A673 (cell line): ENCODE results near the gene ZDHHC8. TPM values are rescaled to one million over a fixed set of nuclear protein-coding genes. Genes with fewer than 3 reads are reported as not detected.

Source experiments
- BruUV-seq: library from RNA; stranded (reverse); fragments of 400-500 nt; replicated peaks from 2 replicates; lab custom pipeline; 2021; lab: Mats Ljungman, UMichigan
- CTCF ChIA-PET: fragments of 300-600 bp; sonication (Branson Sonifier 250); formaldehyde crosslinking; loops from one replicate; lab custom pipeline; 2022; ENCODE audit warnings: antibody characterized with exemption; lab: Charles Lee
- POLR2A ChIA-PET: fragments of 300-600 bp; sonication (Branson Sonifier 250); formaldehyde crosslinking; loops from one replicate; lab custom pipeline; 2022; ENCODE audit warnings: antibody characterized with exemption; ENCODE audit not compliant: low non-redundant PET; lab: Charles Lee
- DNase-seq: peaks from one replicate; pipeline ENCODE4 v3.0.0-alpha.2; 2015; ENCODE audit warnings: low spot score
- H3K27ac ChIP-seq: fragments of 200-600 bp; sonication (generic); 2 replicates; pipeline ENCODE4 v1.5.1; 2016; ENCODE audit warnings: mixed run types, low read depth, mild to moderate bottlenecking, mixed read lengths, antibody characterized with exemption, low read length; ENCODE audit not compliant: poor library complexity, severe bottlenecking
- H3K27me3 ChIP-seq: fragments of 200-600 bp; sonication (generic); replicated peaks from 2 replicates; pipeline ENCODE4 v1.6.1; 2017; ENCODE audit warnings: mixed run types, low read depth, mild to moderate bottlenecking, mixed read lengths, antibody characterized with exemption, low read length; ENCODE audit not compliant: insufficient read depth, poor library complexity
- H3K36me3 ChIP-seq: fragments of 200-600 bp; sonication (generic); 2 replicates; pipeline ENCODE4 v1.6.1; 2016; ENCODE audit warnings: mixed run types, mild to moderate bottlenecking, mixed read lengths, antibody characterized with exemption, low read length; ENCODE audit not compliant: insufficient read depth, poor library complexity, severe bottlenecking
- H3K4me1 ChIP-seq: fragments of 200-600 bp; sonication (generic); 2 replicates; pipeline ENCODE4 v1.6.1; 2017; ENCODE audit warnings: mixed run types, mild to moderate bottlenecking, mixed read lengths, antibody characterized with exemption, low read length; ENCODE audit not compliant: insufficient read depth, poor library complexity, severe bottlenecking
- H3K4me3 ChIP-seq: fragments of 200-600 bp; sonication (generic); 2 replicates; pipeline ENCODE4 v1.5.1; 2016; ENCODE audit warnings: low read depth, mixed run types, mild to moderate bottlenecking, mixed read lengths, low read length; ENCODE audit not compliant: poor library complexity, severe bottlenecking
- H3K9me3 ChIP-seq: fragments of 200-600 bp; sonication (generic); 2 replicates; pipeline ENCODE4 v1.6.1; 2016; ENCODE audit warnings: mixed run types, low read depth, mild to moderate bottlenecking, mixed read lengths, antibody characterized with exemption, low read length; ENCODE audit not compliant: poor library complexity, severe bottlenecking
- CTCF ChIP-seq: fragments of 300-800, 200-600 bp; sonication (generic); conservative IDR thresholded peaks from 2 replicates; pipeline ENCODE4 v1.5.1; 2017; ENCODE audit warnings: low read depth, mild to moderate bottlenecking, antibody characterized with exemption, low read length, moderate library complexity, mixed read lengths
- EZH2 ChIP-seq: fragments of 200-600 bp; sonication (generic); IDR thresholded peaks from 2 replicates; pipeline ENCODE4 v1.6.1; 2017; ENCODE audit warnings: borderline replicate concordance, low read depth, mild to moderate bottlenecking, mixed read lengths, antibody characterized with exemption, low read length; ENCODE audit not compliant: poor library complexity, severe bottlenecking
- intact Hi-C: fragments of 100-400 bp; cut with micrococcal nuclease; formaldehyde crosslinking; loops from one replicate; pipeline ENCODE4 v1.10.0; 2022; ENCODE audit not compliant: unreplicated experiment
- total RNA-seq: library from RNA; stranded (reverse); gene quantifications from 2 replicates; pipeline ENCODE4 v1.2.3, GENCODE V29; 2021

Gene ZDHHC8
- total RNA-seq, 1 experiment from 2014 or later, result 58.8 TPM

DNA sequence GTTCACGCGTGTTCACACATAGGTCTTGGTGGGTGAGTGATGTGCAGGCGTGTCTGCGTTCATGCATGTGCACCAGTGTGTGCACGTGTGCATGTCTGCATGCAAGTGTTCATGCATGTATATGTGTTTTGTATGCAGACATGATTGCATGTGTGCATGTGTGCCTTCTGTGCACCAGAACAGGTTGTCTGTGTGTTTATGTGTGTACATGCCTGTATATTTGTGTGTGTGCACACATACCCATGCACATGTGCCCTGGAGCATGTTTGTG lies 4.9 kb downstream of the ZDHHC8 start:
- CTCF ChIA-PET, result no interaction called here

GRCh38 chr22:20137113-20137512 lies 5.5 kb downstream of the ZDHHC8 start:
- Histone ChIP-seq H3K4me1 (no peaks in the 10 kb centered on the region), H3K36me3 (no peaks in the 10 kb centered on the region), H3K27ac (no peak overlapping the region), H3K4me3 (no peak overlapping the region), H3K27me3 (no peaks in the 10 kb centered on the region), H3K9me3 (no peaks in the 10 kb centered on the region)
- BruUV-seq, result no TSS peak
- CTCF ChIA-PET, result no interaction called here
- intact Hi-C loops, result no loop called here
- no peak for DNase-seq
- TF ChIP-seq CTCF (no peak), EZH2 (no peak)
- POLR2A ChIA-PET, result no interaction called here

More for the DNA sequence above, 4.9 kb downstream of the ZDHHC8 start:
- no peaks in the 10 kb centered on the region for H3K9me3 ChIP-seq
- BruUV-seq, result no TSS peak
- no peak overlapping the region for H3K27ac ChIP-seq
- H3K27me3 ChIP-seq, result no peaks in the 10 kb centered on the region
- intact Hi-C loops, result no loop called here
- no peak for TF ChIP-seq EZH2
- TF ChIP-seq CTCF, result no peak
- no peak overlapping the region for H3K4me3 ChIP-seq
- POLR2A ChIA-PET, result no interaction called here
- H3K36me3 ChIP-seq, result no peaks in the 10 kb centered on the region
- DNase-seq, result no peak
- H3K4me1 ChIP-seq, result no peaks in the 10 kb centered on the region

- no peak for DNase-seq
- H3K4me1 ChIP-seq, result no peaks in the 10 kb centered on the region
- intact Hi-C loops, result no loop called here
- TF ChIP-seq CTCF, result no peak
- TF ChIP-seq EZH2, result no peak
- POLR2A ChIA-PET, result no interaction called here
- H3K9me3 ChIP-seq, result no peaks in the 10 kb centered on the region
- no peak overlapping the region for H3K4me3 ChIP-seq
- CTCF ChIA-PET, result no interaction called here
- no peaks in the 10 kb centered on the region for H3K36me3 ChIP-seq
- BruUV-seq, result no TSS peak
- H3K27me3 ChIP-seq, result no peaks in the 10 kb centered on the region
- no peak overlapping the region for H3K27ac ChIP-seq
Observed at GRCh38 chr22:20137671-20138416, 6.2 kb downstream of the ZDHHC8 start.
